ENCODE results near the gene MPPED2. TPM values are rescaled to one million over a fixed set of nuclear protein-coding genes. Genes with fewer than 3 reads are reported as not detected.

The MPPED2 gene
- polyA plus RNA-seq, 1 donor (not counting 4 experiments of a cell fraction or from before 2014, with no cell fraction given), result not detected

GRCh38 chr11:30503156-30503555 lies 83.0 kb downstream of the MPPED2 start:
- no peaks in the 10 kb centered on the region for H3K27me3 ChIP-seq (ENCODE audit: control insufficient read depth, extremely low read depth, insufficient read depth, low read length)
- H3K27ac ChIP-seq (ENCODE audit: control insufficient read depth, insufficient read depth, low read length), result no peak overlapping the region
- dilution Hi-C loops (cut with MboI; ENCODE audit: extremely low pct_ligation_motif_present, low sequenced_read_pairs), result no loop called here
- H3K36me3 ChIP-seq (ENCODE audit: control insufficient read depth in 2 of 2, extremely low read depth in 1 of 2, insufficient read depth in 2 of 2, low read length in 2 of 2), result no peaks in the 10 kb centered on the region
- H3K9me3 ChIP-seq (ENCODE audit: control insufficient read depth, low read depth, low read length), result no peaks in the 10 kb centered on the region
- H3K9me1 ChIP-seq (ENCODE audit: control insufficient read depth, extremely low read depth, insufficient read depth, low read length), result no peaks in the 10 kb centered on the region
- TF ChIP-seq EZH2 (IDR thresholded peaks at IDR 0.05; ENCODE audit: low read length), result no peak
- TF ChIP-seq, protein P1, sequence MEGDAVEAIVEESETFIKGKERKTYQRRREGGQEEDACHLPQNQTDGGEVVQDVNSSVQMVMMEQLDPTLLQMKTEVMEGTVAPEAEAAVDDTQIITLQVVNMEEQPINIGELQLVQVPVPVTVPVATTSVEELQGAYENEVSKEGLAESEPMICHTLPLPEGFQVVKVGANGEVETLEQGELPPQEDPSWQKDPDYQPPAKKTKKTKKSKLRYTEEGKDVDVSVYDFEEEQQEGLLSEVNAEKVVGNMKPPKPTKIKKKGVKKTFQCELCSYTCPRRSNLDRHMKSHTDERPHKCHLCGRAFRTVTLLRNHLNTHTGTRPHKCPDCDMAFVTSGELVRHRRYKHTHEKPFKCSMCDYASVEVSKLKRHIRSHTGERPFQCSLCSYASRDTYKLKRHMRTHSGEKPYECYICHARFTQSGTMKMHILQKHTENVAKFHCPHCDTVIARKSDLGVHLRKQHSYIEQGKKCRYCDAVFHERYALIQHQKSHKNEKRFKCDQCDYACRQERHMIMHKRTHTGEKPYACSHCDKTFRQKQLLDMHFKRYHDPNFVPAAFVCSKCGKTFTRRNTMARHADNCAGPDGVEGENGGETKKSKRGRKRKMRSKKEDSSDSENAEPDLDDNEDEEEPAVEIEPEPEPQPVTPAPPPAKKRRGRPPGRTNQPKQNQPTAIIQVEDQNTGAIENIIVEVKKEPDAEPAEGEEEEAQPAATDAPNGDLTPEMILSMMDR (optimal IDR thresholded peaks at IDR 0.05 in 1 of 3, IDR thresholded peaks at IDR 0.05 in 1 of 3, conservative IDR thresholded peaks at IDR 0.05 in 1 of 3; ENCODE audit: extremely low read depth in 1 of 3, insufficient read depth in 2 of 3, low read length in 3 of 3), result no peak
- FAIRE-seq (no peak), DNase-seq (ENCODE audit: low read depth, low spot score) (no peak)
- H3K9ac ChIP-seq (ENCODE audit: control insufficient read depth, extremely low read depth, insufficient read depth, low read length), result no peak overlapping the region
- H3K4me1 ChIP-seq (ENCODE audit: control insufficient read depth, extremely low read depth, insufficient read depth, low read length), result no peaks in the 10 kb centered on the region
- H3K4me3 ChIP-seq (ENCODE audit: control insufficient read depth in 2 of 3, extremely low read depth in 1 of 3, insufficient read depth in 2 of 3, low read depth in 1 of 3, low read length in 3 of 3), result no peak overlapping the region
- no peaks in the 10 kb centered on the region for H3K79me2 ChIP-seq (ENCODE audit: control insufficient read depth, insufficient read depth, low read length)
- H2AFZ ChIP-seq (ENCODE audit: control insufficient read depth, low read length), result no peak overlapping the region
- H3K4me2 ChIP-seq (ENCODE audit: control insufficient read depth, extremely low read depth, insufficient read depth, low read depth, low read length), result no peak overlapping the region
- H4K20me1 ChIP-seq (ENCODE audit: control insufficient read depth, extremely low read depth, insufficient read depth, low read length), result no peaks in the 10 kb centered on the region

DNA sequence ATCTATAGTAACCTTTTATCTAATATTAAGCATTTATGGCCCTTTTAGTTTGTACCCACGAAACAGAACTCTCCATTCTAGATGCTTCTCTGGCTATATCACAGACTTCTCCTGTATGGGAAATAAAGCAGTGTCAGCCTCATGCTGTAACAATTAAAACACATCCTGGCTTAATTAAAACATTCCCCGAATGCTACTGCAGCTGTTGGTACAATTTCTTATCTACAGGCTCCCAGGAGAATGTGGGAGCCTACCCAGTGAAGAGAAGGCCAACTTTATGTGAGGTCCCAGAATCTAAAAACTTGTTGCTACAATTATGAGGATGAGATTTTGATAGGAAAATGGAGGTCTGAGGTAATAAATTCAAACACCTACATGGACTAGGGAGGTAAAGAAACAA lies 83.8 kb downstream of the MPPED2 start:
- Histone ChIP-seq H3K27me3 (ENCODE audit: control insufficient read depth, extremely low read depth, insufficient read depth, low read length) (no peaks in the 10 kb centered on the region), H3K4me2 (ENCODE audit: control insufficient read depth, extremely low read depth, insufficient read depth, low read depth, low read length) (no peak overlapping the region), H3K9me3 (ENCODE audit: control insufficient read depth, low read depth, low read length) (no peaks in the 10 kb centered on the region), H3K36me3 (ENCODE audit: control insufficient read depth in 2 of 2, extremely low read depth in 1 of 2, insufficient read depth in 2 of 2, low read length in 2 of 2) (no peaks in the 10 kb centered on the region), H3K9ac (ENCODE audit: control insufficient read depth, extremely low read depth, insufficient read depth, low read length) (no peak overlapping the region), H3K79me2 (ENCODE audit: control insufficient read depth, insufficient read depth, low read length) (no peaks in the 10 kb centered on the region), H3K4me1 (ENCODE audit: control insufficient read depth, extremely low read depth, insufficient read depth, low read length) (no peaks in the 10 kb centered on the region), H3K27ac (ENCODE audit: control insufficient read depth, insufficient read depth, low read length) (no peak overlapping the region), H2AFZ (ENCODE audit: control insufficient read depth, low read length) (no peak overlapping the region), H3K9me1 (ENCODE audit: control insufficient read depth, extremely low read depth, insufficient read depth, low read length) (no peaks in the 10 kb centered on the region), H3K4me3 (ENCODE audit: control insufficient read depth in 2 of 3, extremely low read depth in 1 of 3, insufficient read depth in 2 of 3, low read depth in 1 of 3, low read length in 3 of 3) (no peak overlapping the region), H4K20me1 (ENCODE audit: control insufficient read depth, extremely low read depth, insufficient read depth, low read length) (no peaks in the 10 kb centered on the region)
- FAIRE-seq, result no peak
- dilution Hi-C loops (cut with MboI; ENCODE audit: extremely low pct_ligation_motif_present, low sequenced_read_pairs), result no loop called here
- no peak for TF ChIP-seq EZH2 (IDR thresholded peaks at IDR 0.05; ENCODE audit: low read length)
- TF ChIP-seq, protein P1 (optimal IDR thresholded peaks at IDR 0.05 in 1 of 3, IDR thresholded peaks at IDR 0.05 in 1 of 3, conservative IDR thresholded peaks at IDR 0.05 in 1 of 3; ENCODE audit: extremely low read depth in 1 of 3, insufficient read depth in 2 of 3, low read length in 3 of 3), result no peak
- DNase-seq (ENCODE audit: low read depth, low spot score), result no peak

All from keratinocyte (primary cell).